IPS DF 19.7 (cell line): Measurements from ENCODE around the gene MSRB1.
"Not testable (repeated sequence)": the region's sequence is repeated elsewhere in the genome, so short reads cannot be mapped to it uniquely, and the experiment has no call there.

ENCODE experiments used
- DNase-seq: peaks from one replicate; pipeline ENCODE4 v3.0.0-alpha.2; 2013; ENCODE audit warnings: low read depth, low spot score

The MSRB1 gene

DNA sequence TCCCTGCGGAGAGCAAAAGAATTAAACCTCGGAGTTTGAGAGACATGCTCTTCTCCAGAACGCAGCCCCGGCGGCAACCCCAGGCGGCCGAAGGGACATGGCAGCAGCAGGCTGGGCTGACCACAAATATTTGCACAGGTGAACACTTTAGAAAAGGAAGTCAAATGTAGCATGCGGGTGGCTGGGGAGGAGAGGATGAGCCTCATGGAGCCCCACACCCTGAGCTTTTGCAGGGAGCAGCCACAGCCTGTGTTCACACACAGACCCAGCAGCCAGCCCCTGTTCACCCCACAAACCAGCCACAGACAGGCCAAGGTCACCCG, 42.6 kb downstream of the MSRB1 start:
- no peak for DNase-seq

- no peak for DNase-seq
These were observed 43.2 kb downstream of the MSRB1 start for GRCh38 chr16:1899641-1900451.

DNA sequence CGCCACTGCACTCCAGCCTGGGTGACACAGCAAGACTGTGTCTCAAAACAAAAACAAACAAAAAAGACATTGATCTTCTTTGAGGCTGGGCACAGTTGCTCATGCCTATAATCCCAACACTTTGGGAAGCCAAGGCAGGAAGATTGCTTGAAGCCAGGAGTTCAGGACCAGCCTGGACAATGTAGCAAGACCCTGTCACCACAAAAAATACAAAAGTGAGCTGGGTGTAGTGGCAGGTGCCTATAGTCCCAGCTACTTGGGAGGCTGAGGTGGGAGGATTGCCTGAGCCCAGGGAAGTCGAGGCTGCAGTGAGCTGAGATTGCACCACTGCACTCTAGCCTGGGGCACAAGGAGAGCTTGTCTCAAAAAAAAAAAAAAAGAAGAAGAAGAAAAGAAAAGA, 45.3 kb downstream of the MSRB1 start:
- not testable (repeated sequence) for DNase-seq

DNA sequence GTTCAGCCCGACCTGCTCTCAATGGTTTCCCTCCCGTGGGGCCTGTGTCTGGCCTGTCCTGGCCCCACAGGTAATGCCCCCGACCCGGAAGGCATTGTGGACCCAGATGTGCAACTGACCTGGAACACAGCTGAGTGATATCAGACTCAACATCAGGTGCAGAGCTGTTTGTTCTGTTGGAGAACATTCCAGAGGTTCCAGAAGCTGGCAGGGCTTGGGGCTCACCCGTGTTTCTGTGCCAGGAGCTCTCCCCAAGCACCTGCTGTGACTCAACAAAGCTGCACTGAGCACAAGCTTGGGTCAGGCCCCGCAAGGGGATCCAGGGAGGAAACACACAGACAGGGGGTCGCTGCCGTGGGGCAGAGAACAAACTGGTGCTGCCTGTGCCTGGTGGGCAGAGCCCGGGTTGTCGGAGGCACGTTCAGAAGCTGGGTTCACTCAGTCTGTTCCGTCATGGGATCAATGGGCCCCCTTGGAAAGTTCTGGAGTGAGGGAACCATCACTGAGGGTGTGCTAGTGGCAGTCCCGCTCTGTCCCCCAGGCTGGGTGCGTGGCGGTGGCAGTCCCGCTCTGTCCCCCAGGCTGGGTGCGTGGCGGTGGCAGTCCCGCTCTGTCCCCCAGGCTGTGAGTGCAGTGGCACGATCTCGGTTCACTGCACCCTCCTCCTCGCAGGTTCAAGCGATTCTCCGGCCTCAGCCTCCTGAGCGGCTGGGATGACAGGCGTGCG, 46.9 kb downstream of the MSRB1 start:
- no peak for DNase-seq

- DNase-seq = no peak
These were observed 47.9 kb downstream of the MSRB1 start for GRCh38 chr16:1895068-1895467.

DNA sequence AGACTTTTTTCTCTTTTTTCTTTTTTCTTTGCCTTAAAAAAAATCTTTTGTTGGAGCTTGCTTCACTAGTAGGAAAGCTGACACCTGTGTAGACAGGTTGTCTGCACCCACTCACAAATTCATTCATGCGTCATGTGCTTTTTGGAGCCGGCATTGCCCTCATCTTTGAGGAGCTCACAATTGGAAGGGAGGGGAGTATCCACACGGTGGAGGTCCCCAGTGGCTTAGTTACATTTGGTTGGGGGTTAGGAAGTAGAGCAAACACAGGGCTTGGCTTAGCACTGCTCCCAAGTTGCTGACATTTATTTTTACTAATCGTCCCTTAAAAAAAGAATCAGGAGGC, 52.3 kb downstream of the MSRB1 start:
- no peak for DNase-seq

DNA sequence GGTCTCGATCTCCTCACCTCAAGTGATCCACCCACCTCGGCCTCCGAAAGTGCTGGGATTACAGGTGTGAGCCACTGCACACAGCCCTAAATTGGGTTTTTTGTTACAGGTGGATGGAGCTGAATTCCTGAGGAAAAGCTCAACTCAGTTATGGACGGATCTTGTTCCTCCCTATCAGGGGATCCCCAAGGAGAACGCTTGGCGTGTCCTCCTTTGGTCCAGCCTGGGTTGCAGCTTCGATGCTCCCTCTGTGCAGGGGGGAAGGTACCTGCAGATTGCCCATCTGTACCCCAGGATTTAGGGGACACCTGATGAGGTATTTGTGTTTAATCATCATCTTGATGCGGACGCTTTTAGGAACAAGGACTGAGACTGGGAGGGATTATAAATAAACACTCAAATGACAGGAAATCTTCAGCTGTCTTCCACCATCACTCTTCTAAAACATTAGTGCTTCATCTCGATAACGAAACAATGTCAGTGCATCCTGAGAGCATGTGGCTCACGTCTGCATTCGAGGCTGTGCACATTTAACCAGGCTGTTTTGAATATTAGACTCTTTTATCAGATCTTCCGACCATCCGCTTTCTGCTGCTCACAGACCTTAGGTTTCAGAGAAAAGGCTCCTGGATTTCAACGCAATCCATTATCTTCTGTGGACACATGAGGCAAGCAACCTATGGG, 52.8 kb downstream of the MSRB1 start:
- no peak for DNase-seq
